ENCODE results near the gene COL1A1.

COL1A1 gene

DNA sequence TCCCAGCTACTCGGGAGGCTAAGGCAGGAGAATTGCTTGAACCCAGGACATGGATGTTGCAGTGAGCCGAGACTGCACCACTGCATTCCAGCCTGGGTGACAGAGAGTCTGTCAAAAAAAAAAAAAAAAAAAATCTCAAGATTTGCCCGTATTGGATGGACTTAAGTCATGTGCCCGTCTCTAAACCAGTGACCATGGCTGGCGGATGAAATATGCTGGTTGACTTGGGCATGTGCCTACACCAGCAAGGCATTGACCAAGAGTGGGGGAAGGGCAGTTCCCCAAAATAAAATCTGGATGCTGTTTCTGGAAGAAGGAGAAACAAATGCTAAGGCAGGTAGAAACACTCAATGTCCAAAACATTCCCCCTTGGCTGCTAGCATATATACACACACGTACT, 21.5 kb upstream of the COL1A1 start:
- Histone ChIP-seq H3K36me3 (ENCODE audit: control insufficient read depth, insufficient read depth, low read length) (no peaks in the 10 kb centered on the region), H3K27ac (ENCODE audit: low read length) (no peak overlapping the region), H3K9me3 (ENCODE audit: control insufficient read depth, insufficient read depth, low read length) (no peaks in the 10 kb centered on the region), H3K27me3 (ENCODE audit: control insufficient read depth, insufficient read depth, low read length) (no peaks in the 10 kb centered on the region), H3K4me1 (ENCODE audit: control insufficient read depth, insufficient read depth, low read length) (0 out of 2 replicates have a peak, but pooled peaks cover 2% of the 10 kb centered on the region), H3K4me3 (ENCODE audit: low read length) (no peak overlapping the region)
- DNase-seq (ENCODE audit: low read depth, low spot score): no peak
- no CpG with 5 or more reads among the region's 6 CpGs for WGBS (ENCODE audit: insufficient coverage, insufficient read length)

DNA sequence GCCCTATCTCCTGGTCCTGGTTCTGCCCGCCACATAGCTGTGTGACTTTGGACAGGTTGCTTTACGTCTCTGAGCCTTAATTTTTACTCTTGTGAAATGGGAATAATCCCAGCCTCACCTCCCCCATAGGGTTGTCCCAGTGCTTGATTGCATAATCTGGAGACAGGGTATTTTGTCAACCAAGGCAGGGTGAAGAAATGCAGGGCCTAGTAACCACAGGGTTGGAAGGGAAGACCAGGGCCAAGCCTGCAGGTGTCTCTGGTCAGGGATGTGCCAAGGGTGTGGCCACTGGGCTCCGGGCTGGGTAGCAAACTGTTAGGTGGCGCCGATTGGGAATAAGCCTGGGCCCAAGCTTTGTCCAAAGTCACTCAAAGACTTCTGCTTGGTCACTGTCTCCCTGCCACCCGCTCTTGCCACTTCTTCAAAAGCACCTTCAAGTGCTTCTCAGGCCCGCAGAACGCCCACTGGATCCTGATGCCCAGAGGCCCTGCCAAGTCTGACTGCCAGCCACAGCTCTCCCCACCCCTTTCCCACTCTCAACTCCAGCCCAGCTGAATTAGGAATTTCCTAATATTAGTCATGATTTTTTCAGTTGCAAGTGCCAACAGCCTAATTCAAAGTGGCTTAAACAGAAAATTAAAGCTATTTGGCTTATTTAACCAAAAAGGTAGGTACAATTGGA, 20.6 kb upstream of the COL1A1 start:
- WGBS (ENCODE audit: insufficient coverage, insufficient read length): no CpG with 5 or more reads among the region's 8 CpGs
- H3K4me3 ChIP-seq (ENCODE audit: low read length): no peak overlapping the region
- no peak for DNase-seq (ENCODE audit: low read depth, low spot score)

DNA sequence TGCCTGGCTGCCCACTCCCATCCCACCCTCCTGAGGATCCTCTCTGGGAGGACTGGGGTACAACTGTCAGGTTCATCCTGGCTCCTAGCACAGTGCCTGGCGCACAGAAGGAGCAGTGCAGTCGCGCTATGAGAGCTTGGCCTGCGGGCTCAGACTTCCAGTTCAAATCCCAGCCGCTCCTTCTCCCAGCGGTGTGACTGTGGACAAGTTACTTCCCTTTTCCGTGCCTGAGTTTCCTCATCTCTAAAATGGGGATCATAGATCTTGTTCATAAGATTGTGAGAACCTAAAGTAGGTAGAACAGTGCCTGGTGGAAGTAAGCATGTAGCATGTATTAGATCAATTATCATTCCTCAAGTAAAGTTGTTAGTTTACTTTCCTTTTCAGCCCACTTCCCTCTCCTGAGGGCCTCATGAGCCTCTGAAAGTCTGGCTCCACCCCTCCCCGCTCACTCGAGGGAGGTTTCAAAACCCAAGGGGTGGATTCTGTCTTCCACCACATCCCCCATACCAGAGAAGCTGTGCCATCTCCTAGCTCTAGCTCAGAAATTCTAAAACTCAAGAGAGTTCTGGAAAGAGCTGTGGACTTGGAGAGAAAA, 19.9 kb upstream of the COL1A1 start:
- H3K4me3 ChIP-seq (ENCODE audit: low read length): no peak overlapping the region
- no peak overlapping the region for H3K27ac ChIP-seq (ENCODE audit: low read length)
- H3K27me3 ChIP-seq (ENCODE audit: control insufficient read depth, insufficient read depth, low read length): no peaks in the 10 kb centered on the region
- no peaks in the 10 kb centered on the region for H3K36me3 ChIP-seq (ENCODE audit: control insufficient read depth, insufficient read depth, low read length)
- no CpG with 5 or more reads among the region's 9 CpGs for WGBS (ENCODE audit: insufficient coverage, insufficient read length)
- no peak for DNase-seq (ENCODE audit: low read depth, low spot score)
- H3K9me3 ChIP-seq (ENCODE audit: control insufficient read depth, insufficient read depth, low read length): no peaks in the 10 kb centered on the region
- H3K4me1 ChIP-seq (ENCODE audit: control insufficient read depth, insufficient read depth, low read length): 0 out of 2 replicates have a peak, but pooled peaks cover 2% of the 10 kb centered on the region

More for the DNA sequence above, 20.6 kb upstream of the COL1A1 start:
- Histone ChIP-seq H3K36me3 (ENCODE audit: control insufficient read depth, insufficient read depth, low read length) (no peaks in the 10 kb centered on the region), H3K27me3 (ENCODE audit: control insufficient read depth, insufficient read depth, low read length) (no peaks in the 10 kb centered on the region), H3K4me1 (ENCODE audit: control insufficient read depth, insufficient read depth, low read length) (0 out of 2 replicates have a peak, but pooled peaks cover 2% of the 10 kb centered on the region), H3K27ac (ENCODE audit: low read length) (no peak overlapping the region), H3K9me3 (ENCODE audit: control insufficient read depth, insufficient read depth, low read length) (no peaks in the 10 kb centered on the region)

DNA sequence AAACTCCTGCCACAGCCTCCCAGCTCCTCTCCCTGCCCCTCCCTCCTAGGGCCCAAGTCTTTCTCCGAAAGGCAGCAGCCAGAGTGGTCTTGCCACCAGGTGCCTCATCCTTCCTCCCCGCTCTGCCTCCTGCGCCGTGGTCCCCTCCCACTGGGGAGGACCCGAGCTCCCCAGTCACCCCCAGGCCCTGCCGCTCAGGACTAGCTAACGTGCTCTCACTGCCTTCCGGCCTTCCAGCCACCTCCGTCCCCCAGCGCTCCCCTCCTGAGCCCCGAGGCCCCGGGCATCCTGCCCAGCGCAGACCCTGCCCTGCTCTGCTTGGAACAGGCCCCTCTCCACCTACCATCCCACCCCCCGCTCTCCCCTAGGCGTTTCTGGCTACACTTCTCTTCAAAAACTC, 19.4 kb upstream of the COL1A1 start:
- H3K9me3 ChIP-seq (ENCODE audit: control insufficient read depth, insufficient read depth, low read length): no peaks in the 10 kb centered on the region
- no peaks in the 10 kb centered on the region for H3K27me3 ChIP-seq (ENCODE audit: control insufficient read depth, insufficient read depth, low read length)
- no CpG with 5 or more reads among the region's 15 CpGs for WGBS (ENCODE audit: insufficient coverage, insufficient read length)
- no peak overlapping the region for H3K4me3 ChIP-seq (ENCODE audit: low read length)
- no peak overlapping the region for H3K27ac ChIP-seq (ENCODE audit: low read length)
- no peak for DNase-seq (ENCODE audit: low read depth, low spot score)
- H3K36me3 ChIP-seq (ENCODE audit: control insufficient read depth, insufficient read depth, low read length): no peaks in the 10 kb centered on the region
- 0 out of 2 replicates have a peak, but pooled peaks cover 2% of the 10 kb centered on the region for H3K4me1 ChIP-seq (ENCODE audit: control insufficient read depth, insufficient read depth, low read length)

DNA sequence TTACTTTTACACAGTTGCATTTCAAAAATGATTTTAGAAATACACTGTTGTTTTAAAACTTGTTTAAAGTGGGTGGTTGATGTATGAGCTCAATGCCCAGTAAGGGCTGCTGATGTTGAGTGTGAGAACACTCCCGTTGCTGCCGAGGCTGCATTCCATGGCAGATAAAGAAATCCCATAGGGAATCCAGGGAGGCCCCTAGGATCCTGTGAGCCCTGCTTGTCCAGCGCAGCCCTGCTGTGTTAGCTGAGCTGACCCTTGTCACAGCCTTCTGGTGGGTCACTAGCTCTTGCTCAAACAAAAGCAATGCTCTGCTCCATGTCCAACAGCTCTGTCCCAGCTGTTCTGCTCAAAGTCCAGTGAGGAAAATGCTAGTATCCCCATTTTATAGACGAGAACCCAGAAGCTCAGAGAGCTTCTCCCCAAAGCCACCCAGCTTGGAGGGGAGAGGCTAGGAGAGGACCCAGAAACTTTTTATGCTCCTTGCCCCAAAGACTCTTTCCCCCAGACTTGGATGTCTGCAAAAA, 18.6 kb upstream of the COL1A1 start:
- H3K9me3 ChIP-seq (ENCODE audit: control insufficient read depth, insufficient read depth, low read length): no peaks in the 10 kb centered on the region
- WGBS (ENCODE audit: insufficient coverage, insufficient read length): no CpG with 5 or more reads among the region's 4 CpGs
- H3K4me1 ChIP-seq (ENCODE audit: control insufficient read depth, insufficient read depth, low read length): 0 out of 2 replicates have a peak, but pooled peaks cover 2% of the 10 kb centered on the region
- no peak overlapping the region for H3K4me3 ChIP-seq (ENCODE audit: low read length)
- DNase-seq (ENCODE audit: low read depth, low spot score): no peak
- no peaks in the 10 kb centered on the region for H3K36me3 ChIP-seq (ENCODE audit: control insufficient read depth, insufficient read depth, low read length)
- no peaks in the 10 kb centered on the region for H3K27me3 ChIP-seq (ENCODE audit: control insufficient read depth, insufficient read depth, low read length)
- no peak overlapping the region for H3K27ac ChIP-seq (ENCODE audit: low read length)

DNA sequence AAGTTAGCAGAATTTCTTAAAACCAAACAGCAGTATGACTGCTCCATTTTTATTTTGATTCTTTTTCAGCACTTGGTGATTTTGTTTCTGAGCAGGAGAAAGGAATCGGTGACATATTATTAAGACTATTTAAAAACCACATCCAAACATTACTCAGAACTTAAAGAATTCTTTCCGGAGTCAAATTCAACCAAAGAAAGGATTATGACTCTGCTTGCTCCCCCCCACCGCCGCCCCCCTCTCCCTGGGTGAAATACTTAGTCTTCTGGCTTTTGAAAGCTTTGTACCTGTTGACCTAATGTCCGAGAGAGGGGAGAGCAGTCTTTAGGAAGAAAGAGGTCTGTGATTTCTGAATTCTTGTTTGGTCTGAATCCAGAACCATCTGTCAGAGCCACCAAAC, 17.9 kb upstream of the COL1A1 start:
- Histone ChIP-seq H3K27me3 (ENCODE audit: control insufficient read depth, insufficient read depth, low read length) (no peaks in the 10 kb centered on the region), H3K4me3 (ENCODE audit: low read length) (no peak overlapping the region), H3K36me3 (ENCODE audit: control insufficient read depth, insufficient read depth, low read length) (no peaks in the 10 kb centered on the region), H3K9me3 (ENCODE audit: control insufficient read depth, insufficient read depth, low read length) (no peaks in the 10 kb centered on the region), H3K4me1 (ENCODE audit: control insufficient read depth, insufficient read depth, low read length) (0 out of 2 replicates have a peak, but pooled peaks cover 2% of the 10 kb centered on the region), H3K27ac (ENCODE audit: low read length) (no peak overlapping the region)
- no peak for DNase-seq (ENCODE audit: low read depth, low spot score)
- WGBS (ENCODE audit: insufficient coverage, insufficient read length): no CpG with 5 or more reads among the region's 5 CpGs

DNA sequence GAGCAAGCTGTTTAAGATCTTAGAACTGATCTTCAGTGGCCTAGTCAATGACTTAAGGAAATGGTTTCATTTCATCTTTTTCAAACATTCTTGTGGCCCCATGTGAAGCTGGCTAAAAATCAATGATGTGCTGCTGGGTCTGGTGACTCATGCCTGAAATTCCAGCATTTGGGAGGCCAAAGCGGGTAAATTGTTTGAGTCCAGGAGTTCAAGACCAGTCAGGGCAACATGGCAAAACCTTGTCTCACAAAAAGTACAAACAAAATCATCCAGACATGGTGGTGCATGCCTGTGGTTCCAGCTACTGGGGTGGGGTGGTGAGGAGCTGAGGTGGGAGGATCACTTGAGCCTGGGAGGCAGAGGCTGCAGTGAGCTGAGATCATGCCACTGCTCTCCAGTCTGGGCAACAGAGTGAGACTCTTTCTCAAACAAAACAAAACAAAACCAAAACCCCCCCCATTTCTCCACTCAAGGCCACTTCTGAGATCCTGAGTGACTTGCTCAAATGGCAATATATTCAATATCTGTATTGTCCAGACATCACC, 17.4 kb upstream of the COL1A1 start:
- Histone ChIP-seq H3K9me3 (ENCODE audit: control insufficient read depth, insufficient read depth, low read length) (no peaks in the 10 kb centered on the region), H3K4me1 (ENCODE audit: control insufficient read depth, insufficient read depth, low read length) (0 out of 2 replicates have a peak, but pooled peaks cover 2% of the 10 kb centered on the region), H3K36me3 (ENCODE audit: control insufficient read depth, insufficient read depth, low read length) (no peaks in the 10 kb centered on the region), H3K27me3 (ENCODE audit: control insufficient read depth, insufficient read depth, low read length) (no peaks in the 10 kb centered on the region), H3K4me3 (ENCODE audit: low read length) (no peak overlapping the region), H3K27ac (ENCODE audit: low read length) (no peak overlapping the region)
- DNase-seq (ENCODE audit: low read depth, low spot score): no peak
- no CpG with 5 or more reads among the region's 1 CpG for WGBS (ENCODE audit: insufficient coverage, insufficient read length)

DNA sequence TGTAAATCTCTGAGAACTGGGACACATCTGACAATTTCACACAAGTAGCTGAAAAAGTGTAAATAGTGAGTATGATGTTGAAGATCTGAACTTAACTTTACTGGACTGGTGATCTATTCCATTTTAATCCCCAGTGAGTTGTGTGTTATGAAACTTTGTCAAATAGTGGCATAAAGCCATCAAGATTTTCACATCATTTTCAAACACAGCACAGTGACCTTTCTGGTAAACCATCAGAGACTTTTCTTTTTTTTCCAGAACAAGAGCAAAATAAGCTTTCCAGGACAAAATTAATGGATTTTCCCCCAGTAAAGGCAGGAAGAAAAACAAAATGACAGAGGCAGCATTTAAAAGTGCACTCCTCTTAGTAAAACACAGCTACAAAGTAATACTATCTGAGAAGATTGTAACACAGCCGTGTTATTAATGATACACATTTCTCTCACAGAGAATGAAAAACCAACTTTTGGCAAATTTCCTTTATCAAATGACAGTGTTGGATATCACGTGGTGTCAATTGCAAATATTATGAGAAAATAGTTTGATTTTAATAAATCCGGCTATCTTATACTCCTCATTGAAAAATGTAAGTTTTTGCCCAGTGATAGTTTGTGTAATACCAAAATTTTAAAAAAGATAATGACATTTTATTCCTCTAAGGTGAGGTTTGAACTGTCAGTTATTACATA, 16.8 kb upstream of the COL1A1 start:
- H3K27ac ChIP-seq (ENCODE audit: low read length): no peak overlapping the region
- H3K27me3 ChIP-seq (ENCODE audit: control insufficient read depth, insufficient read depth, low read length): no peaks in the 10 kb centered on the region
- no peak for DNase-seq (ENCODE audit: low read depth, low spot score)

DNA sequence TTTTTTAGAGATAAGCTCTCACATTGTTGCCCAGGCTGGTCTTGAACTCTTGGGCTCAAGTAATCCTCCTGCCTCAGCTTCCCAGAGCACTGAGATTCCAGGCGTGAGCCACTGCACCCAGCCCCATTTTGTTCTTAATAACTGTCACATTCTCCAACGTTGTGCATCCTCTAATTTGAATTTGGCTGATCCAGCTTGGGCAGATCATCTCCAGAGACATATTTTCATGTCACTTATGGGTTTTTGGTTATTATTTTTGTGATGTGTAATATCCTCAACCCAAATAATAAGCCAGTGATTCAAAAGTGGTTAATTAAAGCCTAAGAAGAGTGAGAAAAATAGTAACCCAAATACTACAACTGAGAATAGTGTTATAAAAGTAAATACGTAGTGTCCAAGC, 16.2 kb upstream of the COL1A1 start:
- H3K36me3 ChIP-seq (ENCODE audit: control insufficient read depth, insufficient read depth, low read length): no peaks in the 10 kb centered on the region
- no CpG with 5 or more reads among the region's 3 CpGs for WGBS (ENCODE audit: insufficient coverage, insufficient read length)
- H3K27me3 ChIP-seq (ENCODE audit: control insufficient read depth, insufficient read depth, low read length): no peaks in the 10 kb centered on the region
- no peak for DNase-seq (ENCODE audit: low read depth, low spot score)
- no peaks in the 10 kb centered on the region for H3K9me3 ChIP-seq (ENCODE audit: control insufficient read depth, insufficient read depth, low read length)
- H3K4me3 ChIP-seq (ENCODE audit: low read length): no peak overlapping the region
- H3K4me1 ChIP-seq (ENCODE audit: control insufficient read depth, insufficient read depth, low read length): peaks cover 5% of the 10 kb centered on the region; the same call in 1 of the 2 replicates
- H3K27ac ChIP-seq (ENCODE audit: low read length): no peak overlapping the region

More for the DNA sequence above, 16.8 kb upstream of the COL1A1 start:
- no CpG with 5 or more reads among the region's 3 CpGs for WGBS (ENCODE audit: insufficient coverage, insufficient read length)
- H3K36me3 ChIP-seq (ENCODE audit: control insufficient read depth, insufficient read depth, low read length): no peaks in the 10 kb centered on the region
- H3K4me1 ChIP-seq (ENCODE audit: control insufficient read depth, insufficient read depth, low read length): peaks cover 4% of the 10 kb centered on the region; the same call in 1 of the 2 replicates
- no peaks in the 10 kb centered on the region for H3K9me3 ChIP-seq (ENCODE audit: control insufficient read depth, insufficient read depth, low read length)
- no peak overlapping the region for H3K4me3 ChIP-seq (ENCODE audit: low read length)

Data from iPS DF 6.9 (cell line).